GM13977 (cell line): ENCODE measurements around the gene TH.

Source experiments
- DNase-seq: peaks from one replicate; pipeline ENCODE4 v3.0.0; 2012; ENCODE audit warnings: low spot score
- in situ Hi-C: fragments of 300-500 bp; cut with MboI; formaldehyde crosslinking; loops from one replicate; pipeline ENCODE4 v1.12.0; 2022; ENCODE audit warnings: low sequenced_read_pairs, low pct_unique_long_range_greater_than_20kb, mixed read lengths, inconsistent platforms; ENCODE audit not compliant: unreplicated experiment
- TF ChIP-seq, protein P1 (sequence below): IDR thresholded peaks from 2 replicates; pipeline ENCODE4 v1.5.1; 2012; ENCODE audit warnings: mild to moderate bottlenecking, control low read depth; ENCODE audit not compliant: insufficient read depth; ENCODE audit errors: extremely low read depth, missing control alignments

The TH gene

GRCh38 chr11:2174361-2174760 is 2.7 kb upstream of the TH start:
- TF ChIP-seq, protein P1, sequence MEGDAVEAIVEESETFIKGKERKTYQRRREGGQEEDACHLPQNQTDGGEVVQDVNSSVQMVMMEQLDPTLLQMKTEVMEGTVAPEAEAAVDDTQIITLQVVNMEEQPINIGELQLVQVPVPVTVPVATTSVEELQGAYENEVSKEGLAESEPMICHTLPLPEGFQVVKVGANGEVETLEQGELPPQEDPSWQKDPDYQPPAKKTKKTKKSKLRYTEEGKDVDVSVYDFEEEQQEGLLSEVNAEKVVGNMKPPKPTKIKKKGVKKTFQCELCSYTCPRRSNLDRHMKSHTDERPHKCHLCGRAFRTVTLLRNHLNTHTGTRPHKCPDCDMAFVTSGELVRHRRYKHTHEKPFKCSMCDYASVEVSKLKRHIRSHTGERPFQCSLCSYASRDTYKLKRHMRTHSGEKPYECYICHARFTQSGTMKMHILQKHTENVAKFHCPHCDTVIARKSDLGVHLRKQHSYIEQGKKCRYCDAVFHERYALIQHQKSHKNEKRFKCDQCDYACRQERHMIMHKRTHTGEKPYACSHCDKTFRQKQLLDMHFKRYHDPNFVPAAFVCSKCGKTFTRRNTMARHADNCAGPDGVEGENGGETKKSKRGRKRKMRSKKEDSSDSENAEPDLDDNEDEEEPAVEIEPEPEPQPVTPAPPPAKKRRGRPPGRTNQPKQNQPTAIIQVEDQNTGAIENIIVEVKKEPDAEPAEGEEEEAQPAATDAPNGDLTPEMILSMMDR = no peak
- in situ Hi-C loops = loop anchor here (25.0 kb wide), 1 partner anchor 487 kb away; the partner anchor contains the start of gene KRTAP5-6

GRCh38 chr11:2173761-2174160 is 2.1 kb upstream of the TH start:
- TF ChIP-seq, protein P1 = no peak
- no peak for DNase-seq
- in situ Hi-C loops = loop anchor here (25.0 kb wide), 1 partner anchor 486 kb away; the partner anchor contains the start of gene KRTAP5-6

More at GRCh38 chr11:2174361-2174760, 2.7 kb upstream of the TH start:
- DNase-seq = no peak

DNA sequence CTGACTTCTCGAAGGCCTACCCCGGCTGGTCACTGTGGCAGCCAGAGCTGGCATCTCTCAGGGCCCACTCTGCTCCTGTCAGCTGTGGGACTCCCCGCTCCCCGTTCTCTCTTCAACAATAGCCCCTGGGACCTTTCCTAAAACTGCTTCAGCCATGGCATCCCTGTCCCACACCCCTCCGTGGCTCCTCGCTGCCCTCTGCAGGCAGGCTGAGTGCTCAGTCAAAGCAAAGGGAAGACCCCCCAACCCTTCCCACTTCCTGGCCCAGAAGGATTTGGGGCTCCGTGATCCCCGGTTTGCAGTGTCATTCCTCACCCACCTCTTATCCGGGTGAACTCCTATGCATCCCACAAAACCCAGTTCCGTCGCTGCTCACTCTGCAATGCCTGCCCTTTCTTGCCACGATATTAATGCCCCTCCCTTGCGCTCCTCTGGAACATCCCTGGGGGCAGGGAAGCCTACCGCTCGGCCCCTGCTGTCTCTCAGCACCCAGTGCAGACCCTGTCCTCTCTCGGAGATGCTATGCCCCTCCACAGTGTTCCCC is 1.6 kb upstream of the TH start:
- TF ChIP-seq, protein P1 = peak; percentile 57
- in situ Hi-C loops = loop anchor here (25.0 kb wide), 1 partner anchor 486 kb away; the partner anchor contains the start of gene KRTAP5-6
- no peak for DNase-seq

DNA sequence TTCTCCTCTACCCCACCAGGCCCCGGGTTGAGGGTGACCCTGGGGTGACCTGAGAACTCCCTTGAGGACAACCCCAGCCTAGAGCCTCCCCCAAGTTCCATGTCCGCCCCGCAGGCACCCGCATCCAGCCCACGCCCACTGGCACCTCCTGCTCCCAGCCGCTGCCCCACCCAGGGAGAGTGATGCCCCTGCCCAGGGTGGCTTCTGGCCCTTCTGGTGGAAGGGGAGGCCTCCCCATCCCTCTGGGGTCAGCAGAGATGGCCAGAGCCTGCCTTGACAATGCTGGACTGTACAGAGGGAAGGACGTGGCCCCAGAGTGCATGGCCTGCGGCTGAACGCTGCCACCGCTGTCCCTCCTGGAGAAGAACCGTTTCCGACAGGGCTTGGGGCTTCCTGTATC is 1.1 kb upstream of the TH start:
- TF ChIP-seq, protein P1 = no peak
- DNase-seq = no peak
- in situ Hi-C loops = loop anchor here (25.0 kb wide), 1 partner anchor 485 kb away; the partner anchor contains the start of gene KRTAP5-6

- no peak for DNase-seq
- TF ChIP-seq, protein P1 = no peak
- in situ Hi-C loops = loop anchor here (25.0 kb wide), 1 partner anchor 483 kb away; the partner anchor contains the start of gene KRTAP5-6
Measured at GRCh38 chr11:2169626-2170570, 1.7 kb downstream of the TH start.

DNA sequence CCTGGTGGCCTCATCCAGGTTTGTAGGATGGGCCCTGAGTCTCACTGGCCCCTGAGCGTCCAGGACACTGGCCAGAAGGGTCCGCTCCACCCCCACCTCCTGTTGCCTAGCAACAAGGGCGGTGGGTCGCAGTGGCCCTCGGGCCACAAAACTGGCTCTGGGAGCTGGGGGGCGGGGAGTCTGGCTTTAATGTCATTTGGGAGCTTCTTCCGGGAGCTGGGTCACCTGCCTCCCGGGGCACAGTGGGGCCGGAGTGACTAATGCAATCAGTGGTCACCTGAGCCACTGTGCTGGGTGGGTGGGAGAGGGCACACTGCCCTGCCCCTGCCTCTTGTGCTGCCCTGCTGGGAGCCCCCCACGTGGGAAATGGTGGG is 2.6 kb downstream of the TH start:
- in situ Hi-C loops = loop anchor here (25.0 kb wide), 1 partner anchor 482 kb away; the partner anchor contains the start of gene KRTAP5-6
- TF ChIP-seq, protein P1 = no peak
- DNase-seq = no peak
